HG03521 (cell line): ENCODE measurements around the gene PHACTR2.
"Not testable (repeated sequence)": the region's sequence is repeated elsewhere in the genome, so short reads cannot be mapped to it uniquely, and the experiment has no call there.

Experiments used
- ATAC-seq: cut with Tn5 transposase; IDR thresholded peaks from one replicate; pipeline ENCODE4 v1.9.1; 2021; ENCODE audit warnings: mild to moderate bottlenecking, moderate library complexity; ENCODE audit not compliant: unreplicated experiment

Gene PHACTR2

DNA sequence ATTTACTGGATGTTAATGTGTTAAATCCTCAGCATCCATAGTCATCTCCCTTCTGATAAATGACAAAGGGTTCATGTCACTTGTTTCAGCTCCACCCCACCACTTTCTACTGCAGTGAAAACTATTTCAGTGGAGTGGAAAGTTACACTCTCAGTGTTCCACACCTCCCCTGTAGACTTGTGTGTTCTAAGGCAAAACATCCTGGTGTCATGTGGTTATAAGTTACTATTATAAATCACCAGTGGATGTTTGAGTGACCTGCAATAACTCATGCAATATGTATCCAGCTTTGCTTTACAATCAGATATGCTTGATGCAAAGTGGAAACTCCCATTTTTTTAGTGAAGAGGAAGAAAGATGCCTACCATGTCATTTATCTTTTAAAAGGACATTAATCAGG, 83.3 kb downstream of the PHACTR2 start:
- ATAC-seq, result no peak

DNA sequence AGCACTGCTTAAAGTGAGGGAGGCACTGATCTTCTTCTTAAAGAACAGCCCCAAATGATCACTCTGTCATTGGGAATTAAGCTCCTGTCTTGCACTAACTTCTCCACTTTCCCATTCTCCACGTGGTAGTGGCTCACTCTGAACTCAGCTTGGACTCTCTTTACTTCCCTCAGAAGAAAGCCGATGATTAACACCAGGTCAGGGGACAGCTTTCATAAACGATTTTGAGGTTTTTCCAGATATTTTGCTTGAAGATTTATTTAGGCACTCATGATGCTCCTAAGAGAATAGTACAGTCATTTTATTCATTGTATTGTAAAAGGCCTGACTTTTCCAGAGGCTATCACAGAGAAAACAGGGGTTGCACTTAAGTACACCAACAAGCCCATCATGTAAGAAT, 84.4 kb downstream of the PHACTR2 start:
- no peak for ATAC-seq

DNA sequence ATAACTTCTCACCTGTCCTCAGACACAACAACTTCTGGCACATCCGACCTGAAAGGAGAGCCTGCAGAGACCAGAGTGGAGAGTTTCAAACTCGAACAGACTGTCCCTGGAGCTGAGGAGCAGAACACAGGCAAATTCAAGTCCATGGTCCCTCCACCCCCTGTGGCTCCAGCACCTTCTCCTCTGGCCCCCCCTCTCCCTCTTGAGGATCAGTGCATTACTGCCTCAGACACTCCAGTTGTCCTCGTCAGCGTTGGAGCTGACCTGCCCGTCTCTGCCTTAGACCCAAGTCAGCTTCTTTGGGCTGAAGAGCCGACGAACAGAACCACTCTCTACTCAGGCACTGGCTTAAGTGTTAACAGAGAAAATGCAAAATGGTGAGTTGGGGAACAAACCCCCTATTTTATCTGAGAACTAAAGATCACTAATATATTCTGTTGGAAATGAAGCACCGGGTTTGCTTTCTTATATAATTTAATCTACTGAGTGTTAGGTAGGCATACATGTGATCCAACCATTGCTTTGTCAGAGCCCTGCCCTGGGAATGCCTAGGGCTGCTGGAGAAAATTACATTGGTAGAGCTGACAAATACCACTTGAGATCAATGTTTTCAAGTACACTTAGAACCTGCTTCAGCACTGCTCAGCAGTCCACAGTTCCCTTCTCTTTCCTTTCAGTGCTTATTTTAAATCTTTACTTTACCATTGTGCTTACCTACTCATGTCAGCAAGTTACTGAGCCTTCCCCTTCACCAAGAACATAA, 87.8 kb downstream of the PHACTR2 start:
- ATAC-seq, result no peak

DNA sequence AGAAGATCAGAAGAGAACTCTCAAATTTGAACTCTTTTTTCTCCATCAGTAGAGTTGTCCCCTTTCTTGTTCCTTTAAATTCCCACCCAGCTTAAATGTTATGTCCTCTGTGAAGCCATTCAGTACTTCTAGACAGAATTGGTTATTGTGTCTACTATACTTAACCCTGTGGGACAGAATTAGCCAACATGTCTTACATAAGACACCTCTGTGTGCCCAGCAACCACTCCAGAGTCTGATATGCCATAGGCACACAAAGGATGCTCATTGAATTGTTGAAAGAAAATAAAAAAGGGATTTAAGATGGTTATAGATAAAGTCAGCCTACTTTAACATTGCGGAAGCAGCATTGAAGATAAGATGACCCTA, 88.4 kb downstream of the PHACTR2 start:
- no peak for ATAC-seq

DNA sequence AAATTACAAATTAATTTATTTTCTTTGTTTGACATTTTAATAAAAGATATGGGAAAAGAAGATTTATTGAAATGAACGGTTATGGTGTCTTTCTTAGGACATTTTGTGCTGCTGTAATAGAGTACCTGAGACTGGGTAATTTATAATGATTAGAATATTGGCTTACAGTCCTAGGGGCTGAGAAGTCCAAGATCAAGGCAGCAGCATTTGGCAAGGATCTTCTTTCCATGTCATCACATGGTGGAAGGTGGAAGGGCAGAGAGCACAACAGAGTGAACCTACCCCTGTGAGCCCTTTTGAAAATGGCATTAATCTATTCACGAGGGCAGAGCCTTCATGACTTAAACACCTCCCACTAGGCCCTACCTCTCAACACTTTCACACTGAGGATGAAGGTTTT, 89.7 kb downstream of the PHACTR2 start:
- no peak for ATAC-seq

DNA sequence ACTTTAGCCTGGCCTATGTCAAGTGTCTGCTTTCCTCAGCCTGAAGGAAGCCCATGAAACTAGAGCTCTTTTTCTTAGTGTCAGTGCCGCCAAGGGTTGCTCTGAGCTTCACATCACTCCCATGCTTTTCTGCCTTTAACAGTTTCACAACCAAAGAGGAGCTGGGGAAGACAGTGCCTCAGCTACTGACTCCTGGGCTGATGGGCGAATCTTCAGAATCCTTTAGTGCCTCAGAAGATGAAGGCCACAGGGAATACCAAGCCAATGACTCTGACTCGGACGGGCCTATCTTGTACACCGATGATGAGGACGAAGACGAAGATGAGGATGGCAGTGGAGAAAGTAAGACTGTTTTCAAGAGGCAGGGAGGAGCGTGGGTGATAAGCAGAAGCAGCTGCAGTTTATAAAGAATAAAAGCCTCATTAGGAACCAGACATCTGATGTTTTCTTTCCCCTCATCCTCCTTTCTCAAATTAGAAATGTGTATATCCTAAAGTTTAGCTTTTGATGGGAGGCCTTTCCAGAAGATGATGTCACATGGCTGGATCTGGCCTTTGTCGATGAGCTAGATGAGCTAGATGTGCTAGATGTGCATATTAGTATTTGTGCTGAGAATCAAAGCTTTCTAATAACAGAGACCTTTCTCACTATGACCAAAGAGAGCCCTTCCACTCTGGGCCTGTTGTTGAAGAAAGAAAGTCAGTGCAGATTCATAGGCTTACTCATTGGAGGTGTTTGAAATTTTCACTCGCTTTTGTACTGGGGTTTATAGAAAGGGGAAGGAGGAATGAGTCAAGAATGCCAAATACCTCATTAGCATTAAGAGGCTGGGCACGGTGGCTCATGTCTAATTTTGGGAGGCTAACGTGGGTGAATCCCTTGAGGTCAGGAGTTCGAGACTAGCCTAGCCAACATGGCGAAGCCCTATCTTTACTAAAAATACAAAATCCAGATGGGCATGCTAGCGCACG, 94.6 kb downstream of the PHACTR2 start:
- ATAC-seq, result no peak

DNA sequence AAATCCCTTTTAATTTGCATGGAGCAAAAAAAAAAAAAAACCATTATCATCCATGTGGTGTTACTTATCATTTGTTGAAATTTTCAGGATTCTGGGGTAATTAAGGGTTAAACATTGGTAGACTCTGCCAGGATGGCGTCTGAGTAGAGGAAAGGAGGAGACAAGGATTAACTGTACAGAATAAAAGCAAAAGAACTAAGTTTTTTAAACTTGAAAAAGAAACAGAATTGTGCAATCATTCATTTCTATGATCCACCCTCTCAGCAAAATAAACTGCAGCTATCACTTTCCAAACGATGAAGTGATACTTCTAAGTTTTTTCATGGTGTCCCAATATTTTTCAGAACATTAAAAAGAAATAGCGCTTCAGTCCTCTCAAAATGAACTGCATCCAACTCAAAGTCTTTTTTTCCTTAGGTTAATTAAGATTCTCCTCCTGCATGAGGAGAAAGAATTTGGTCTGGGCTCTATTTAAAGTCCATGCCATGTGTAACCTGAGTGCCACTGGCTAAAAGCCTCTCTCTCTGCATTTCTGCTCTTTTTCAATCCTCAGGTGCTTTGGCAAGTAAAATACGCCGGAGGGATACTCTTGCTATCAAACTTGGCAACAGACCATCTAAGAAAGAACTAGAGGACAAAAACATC, 95.9 kb downstream of the PHACTR2 start:
- ATAC-seq, result no peak

DNA sequence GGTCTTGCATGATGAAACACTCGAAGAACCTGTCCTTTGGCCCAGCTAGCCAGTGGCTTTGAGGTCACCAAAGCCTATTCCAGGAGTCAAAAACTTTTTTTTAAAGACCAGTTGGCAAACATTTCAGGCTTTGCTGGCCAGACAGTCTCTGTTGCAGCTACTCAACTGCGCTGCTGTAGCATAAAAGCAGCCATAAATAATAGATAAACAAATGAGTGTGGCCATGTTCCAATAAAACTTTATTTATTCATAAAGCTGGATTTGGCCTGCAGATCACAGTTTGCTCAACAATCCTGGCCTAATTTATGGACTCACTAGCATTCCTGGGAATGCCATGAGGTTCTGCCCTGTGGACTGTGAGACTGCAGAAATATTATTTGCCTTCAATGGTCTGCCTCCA, 96.6 kb downstream of the PHACTR2 start:
- no peak for ATAC-seq

DNA sequence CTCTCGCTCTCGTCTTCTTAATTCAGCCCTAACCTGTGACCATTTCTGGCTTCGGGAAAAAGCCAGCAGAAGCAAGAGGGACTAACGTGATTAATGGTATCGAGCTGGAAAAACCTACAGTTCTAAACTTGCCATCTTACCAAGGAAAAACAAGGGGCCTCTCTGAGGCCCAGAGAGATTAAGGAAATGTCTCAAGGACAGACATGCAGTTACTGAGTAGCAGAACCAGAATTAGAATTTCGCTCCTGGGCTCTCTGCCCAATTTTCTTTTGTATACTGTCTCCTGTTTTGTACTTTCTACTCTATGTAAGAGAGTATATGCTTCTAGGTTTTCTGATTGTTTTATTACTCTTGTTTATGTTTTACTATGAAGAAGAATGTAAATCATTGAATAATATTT, 97.6 kb downstream of the PHACTR2 start:
- no peak for ATAC-seq

DNA sequence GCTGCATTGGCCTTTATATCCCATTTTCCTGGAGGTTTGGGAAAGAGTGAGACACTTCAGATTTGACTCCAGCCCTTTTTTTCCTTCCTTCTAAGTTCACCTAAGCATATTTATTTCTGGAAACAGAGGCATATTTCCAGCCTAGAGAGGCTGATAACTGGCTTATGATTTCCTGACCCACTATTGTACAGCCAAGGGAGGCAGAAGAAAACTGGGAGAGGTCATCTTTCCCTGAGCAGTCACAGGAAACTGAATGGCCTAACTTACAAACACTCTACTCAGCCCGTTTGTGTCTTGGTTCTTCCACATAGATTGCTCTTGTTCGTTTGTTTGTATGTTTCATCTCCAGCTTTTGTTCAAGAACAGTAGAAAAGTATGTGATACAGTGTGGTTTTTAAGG, 101.2 kb downstream of the PHACTR2 start:
- ATAC-seq, result no peak

DNA sequence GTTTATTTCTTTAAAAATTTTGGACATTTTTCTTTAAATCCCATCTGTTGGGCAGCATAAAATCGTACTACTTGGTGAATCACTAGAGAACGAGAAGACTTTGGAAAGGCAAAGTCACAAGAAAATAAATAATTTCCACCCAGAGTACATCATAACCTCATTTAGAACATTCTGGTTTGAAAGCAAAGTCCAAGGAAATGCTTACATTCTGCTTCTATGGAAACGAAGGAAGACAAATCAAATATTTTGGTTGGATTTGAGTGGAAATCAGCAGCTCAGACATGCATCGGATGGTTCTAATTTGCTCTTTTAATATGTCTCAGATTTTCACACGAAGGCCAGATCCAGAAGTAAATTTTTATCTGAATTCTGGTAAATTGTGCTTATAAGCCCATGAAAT, 104.7 kb downstream of the PHACTR2 start:
- ATAC-seq, result no peak

DNA sequence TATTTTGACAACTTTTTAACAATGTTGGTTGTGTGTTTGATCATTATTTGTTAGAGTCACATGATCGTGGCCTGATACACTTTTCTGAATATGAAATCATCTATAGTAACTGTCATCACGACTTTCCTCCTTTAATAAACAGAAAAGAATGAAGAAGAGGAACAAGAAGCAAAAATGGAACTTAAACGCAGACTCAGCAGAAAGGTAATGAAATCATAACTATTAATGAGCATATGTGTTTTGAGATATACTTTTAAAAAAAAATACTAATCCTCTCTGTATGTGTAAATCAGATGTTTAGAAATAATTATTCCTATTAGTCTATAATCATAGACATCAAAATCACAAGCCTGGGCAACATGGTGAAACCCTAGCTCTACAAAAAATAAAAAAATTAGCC, 105.3 kb downstream of the PHACTR2 start:
- ATAC-seq, result no peak

DNA sequence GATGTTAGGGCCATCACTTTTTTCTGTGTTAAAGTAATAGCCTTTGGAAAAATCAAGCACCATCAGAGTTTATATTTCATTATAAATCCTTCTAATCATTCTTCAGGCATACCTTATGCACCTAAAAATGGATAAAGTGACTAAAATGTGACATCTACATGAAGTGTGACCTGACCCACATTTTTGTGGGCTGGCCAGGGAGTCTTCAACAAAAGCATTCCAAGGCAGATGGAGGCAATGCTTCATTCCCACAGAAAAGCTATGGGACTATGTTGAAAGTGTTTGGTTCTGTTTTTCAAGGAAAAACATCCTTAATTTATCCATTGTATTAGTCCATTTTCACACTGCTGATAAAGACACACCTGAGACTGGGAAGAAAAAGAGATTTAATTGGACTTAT, 106.6 kb downstream of the PHACTR2 start:
- ATAC-seq, result no peak

DNA sequence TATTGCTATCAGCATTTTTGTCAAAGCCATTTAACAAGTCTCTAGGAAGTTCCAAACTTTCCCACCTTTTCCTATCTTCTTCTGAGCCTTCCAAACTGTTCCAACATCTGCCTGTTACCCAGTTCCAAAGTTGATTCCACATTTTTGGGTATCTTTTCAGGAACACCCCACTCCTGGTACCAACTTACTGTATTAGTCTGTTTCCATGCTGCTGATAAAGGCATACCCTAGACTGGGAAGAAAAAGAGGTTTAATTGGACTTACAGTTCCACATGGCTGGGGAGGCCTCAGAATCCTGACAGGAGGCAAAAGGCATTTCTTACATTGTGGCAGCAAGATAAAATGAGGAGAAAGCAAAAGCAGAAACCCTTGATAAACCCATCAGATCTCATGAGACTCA, 108.6 kb downstream of the PHACTR2 start:
- ATAC-seq, result not testable (repeated sequence)

DNA sequence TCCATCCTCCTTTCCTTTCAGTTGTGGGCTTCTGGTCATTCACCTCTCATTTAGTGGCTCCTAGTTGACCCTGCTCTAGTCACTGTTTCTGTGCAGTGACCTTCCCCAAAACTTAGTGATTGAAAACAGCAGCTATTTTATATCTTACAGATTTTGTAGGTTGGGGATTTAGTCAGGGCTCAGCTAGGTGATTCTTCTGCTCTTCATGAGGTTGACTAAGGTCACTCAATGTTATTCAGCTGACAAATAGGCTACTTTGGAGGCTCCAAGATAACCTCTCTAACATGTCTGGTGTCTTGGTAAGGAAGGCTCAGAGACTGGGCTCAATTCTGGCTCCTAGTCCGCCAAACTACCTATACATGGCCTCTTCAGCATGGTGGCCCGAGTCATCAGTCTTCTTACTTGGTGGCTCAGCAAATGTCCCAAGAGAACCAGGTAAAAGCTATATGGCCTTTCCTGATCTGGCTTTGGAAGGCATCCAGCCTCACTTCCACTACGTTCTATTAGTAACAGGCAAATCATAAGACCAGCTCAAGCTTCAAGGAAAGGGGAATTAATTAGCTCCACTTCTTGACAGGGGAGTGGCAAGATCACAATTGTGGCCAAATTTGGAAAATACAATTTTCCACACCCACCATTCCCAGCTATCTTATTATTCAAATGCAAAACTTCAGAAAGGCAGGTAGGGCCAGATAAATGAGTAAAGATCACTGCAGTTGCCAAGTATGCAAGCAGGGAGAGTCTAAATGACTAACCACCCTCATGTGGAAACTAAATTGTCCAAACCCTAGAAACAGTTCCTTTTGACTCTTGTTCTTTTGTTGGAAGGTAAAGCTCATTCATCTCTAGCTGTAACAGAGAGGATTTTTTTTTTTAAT, 114.9 kb downstream of the PHACTR2 start:
- ATAC-seq, result no peak

DNA sequence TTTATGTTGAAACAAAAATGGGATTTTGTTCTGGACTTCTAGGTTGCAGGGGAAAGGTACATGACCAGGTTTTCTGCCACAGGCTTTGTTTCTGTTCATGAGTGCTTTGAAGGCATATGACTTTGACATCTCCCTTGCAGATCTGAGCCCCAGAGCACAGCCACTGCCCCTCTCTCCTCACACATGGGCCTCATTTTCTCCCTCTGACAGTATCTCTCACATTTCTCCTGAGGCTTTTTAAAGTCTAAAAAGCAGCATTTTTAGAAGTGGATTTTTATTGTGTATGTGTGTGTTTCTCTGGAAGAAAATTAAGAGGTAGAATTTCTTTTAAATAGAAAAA, 115.5 kb downstream of the PHACTR2 start:
- ATAC-seq, result no peak

DNA sequence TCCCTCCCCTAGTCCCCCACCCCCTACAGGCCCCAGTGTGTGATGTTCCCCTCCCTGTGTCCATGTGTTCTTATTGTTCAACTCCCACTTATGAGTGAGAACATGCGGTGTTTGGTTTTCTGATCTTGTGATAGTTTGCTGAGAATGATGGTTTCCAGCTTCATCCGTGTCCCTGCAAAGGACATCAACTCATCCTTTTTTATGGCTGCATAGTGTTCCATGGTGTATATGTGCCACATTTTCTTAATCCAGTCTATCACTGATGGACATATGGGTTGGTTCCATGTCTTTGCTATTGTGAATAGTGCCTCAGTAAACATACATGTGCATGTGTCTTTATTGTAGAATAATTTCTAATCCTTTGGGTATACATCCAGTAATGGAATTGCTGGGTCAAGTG, 118.8 kb downstream of the PHACTR2 start:
- not testable (repeated sequence) for ATAC-seq

DNA sequence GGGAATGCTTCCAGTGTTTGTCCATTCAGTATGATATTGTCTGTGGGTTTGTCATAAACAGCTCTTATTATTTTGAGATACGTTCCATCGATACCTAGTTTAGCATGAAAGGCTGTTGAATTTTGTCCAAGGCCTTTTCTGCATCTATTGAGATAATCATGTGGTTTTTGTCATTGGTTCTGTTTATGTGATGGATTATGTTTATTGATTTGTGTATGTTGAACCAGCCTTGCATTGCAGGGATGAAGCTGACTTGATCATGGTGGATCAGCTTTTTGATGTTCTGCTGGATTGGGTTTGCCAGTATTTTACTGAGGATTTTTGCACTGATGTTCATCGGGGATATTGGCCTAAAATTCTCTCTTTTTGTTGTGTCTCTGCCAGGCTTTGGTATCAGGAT, 120.7 kb downstream of the PHACTR2 start:
- not testable (repeated sequence) for ATAC-seq

DNA sequence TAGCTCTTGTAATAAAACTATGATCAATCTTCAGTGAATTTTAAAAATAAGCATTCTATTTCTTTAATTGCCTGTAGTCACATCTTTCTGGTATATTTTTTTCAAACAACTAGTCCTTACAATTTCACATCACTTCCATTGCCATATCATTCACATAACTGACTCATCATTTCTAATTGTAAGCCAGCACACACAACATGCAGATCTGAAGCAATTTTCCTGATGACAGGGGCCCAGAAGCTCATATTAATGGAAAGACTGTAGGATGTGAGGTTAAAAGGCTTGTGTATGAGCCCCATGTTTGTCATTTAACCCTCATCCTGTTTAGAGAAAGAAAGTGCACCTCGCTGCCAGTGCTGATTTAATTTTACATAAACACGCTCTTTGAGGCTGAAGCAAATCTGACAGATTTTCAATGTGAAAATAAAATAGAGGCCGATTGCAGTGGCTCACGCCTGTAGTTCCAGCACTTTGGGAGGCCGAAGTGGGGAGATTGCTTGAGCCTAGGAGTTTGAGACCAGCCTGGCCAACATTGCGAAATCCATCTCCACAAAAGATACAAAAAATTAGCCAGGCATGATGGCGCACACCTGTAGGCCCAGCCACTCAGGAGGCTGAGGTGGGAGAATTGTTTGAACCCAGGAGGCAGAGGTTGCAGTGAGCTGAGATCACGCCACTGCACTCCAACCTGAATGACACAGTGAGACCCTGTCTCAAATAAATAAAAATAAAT, 125.2 kb downstream of the PHACTR2 start:
- no peak for ATAC-seq
